Stomach (tissue), 4 donors: ENCODE results near the gene DGKD.

Source experiments
- EP300 ChIP-seq: sonication (generic); formaldehyde crosslinking; IDR thresholded peaks from one replicate; pipeline ENCODE4 v1.6.1; 2017; ENCODE audit warnings: antibody characterized with exemption
- POLR2A ChIP-seq, 4 donors: fragments of 450-650 bp; IDR thresholded peaks; one replicate each; pipeline ENCODE4 v1.6.1; 2016; ENCODE audit warnings: antibody characterized with exemption in 4 of 4, control low read depth in 2 of 4, mild to moderate bottlenecking in 1 of 4, moderate library complexity in 1 of 4
- POLR2AphosphoS5 ChIP-seq, 3 donors: sonication (generic); formaldehyde crosslinking; IDR thresholded peaks; one replicate each; pipeline ENCODE4 v1.6.1; 2016; ENCODE audit warnings: antibody characterized with exemption in 3 of 3
- TF ChIP-seq, protein P1 (sequence below), 7 experiments: fragments of 450-650 bp in 4 of 7; fragments of 200-600 bp in 3 of 7; sonication (generic) in 3 of 7; IDR thresholded peaks; one replicate each; pipeline ENCODE4 v1.5.1; 2016 to 2019; ENCODE audit warnings: antibody characterized with exemption in 7 of 7, control low read depth in 2 of 7, mild to moderate bottlenecking in 1 of 7

DNA sequence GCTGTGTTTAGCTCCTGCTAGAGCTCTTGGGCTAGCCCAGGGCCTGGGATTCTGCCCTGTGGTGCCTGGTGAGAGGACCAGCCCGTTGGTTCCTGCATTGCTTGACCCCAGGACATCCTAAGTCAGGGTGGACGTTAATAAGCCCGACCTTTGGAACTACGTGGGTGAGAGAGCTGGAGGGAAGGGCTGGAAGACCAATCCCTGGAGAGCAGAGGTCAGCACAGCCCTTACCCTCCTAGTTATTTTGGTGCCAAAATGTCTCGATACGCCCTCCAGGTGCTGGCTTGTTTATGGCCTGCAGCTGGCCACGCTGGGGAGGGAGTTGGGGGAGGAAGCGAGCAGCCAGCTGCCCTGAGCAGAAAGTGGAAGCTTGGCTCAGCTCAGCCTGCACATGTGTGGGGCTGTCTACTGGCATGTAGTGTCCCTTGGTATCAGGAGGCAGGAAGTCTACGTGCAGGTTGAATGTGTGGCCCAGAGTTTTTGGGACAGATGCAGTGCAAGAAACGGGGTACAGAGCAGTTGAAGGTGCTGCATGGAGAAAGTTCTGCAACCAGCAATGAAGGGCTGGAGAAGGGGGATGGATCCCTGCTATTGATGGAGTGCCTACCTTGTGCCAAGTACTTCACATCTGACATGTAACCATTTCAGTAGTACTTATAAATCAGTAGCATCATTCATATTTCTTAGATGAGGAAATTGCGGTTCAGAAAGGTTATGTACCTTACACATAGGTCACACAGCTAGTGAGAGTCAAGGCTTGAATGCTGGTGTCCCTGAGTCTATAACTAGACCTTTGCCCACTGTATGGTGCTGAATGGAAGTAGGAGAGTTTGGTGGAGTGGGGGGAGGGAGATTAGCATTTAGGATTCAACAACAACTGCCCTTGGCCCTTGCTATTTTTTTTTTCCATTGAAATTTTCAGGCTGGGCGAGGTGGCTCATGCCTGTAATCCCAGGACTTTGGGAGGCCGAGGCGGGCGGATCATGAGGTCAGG is 5.0 kb upstream of the DGKD start:
- TF ChIP-seq POLR2AphosphoS5 (IDR thresholded peaks at IDR 0.05) (peak in 1 of 3 donors; percentile 1), POLR2A (IDR thresholded peaks at IDR 0.05) (no peak), EP300 (no peak)
- TF ChIP-seq, protein P1, sequence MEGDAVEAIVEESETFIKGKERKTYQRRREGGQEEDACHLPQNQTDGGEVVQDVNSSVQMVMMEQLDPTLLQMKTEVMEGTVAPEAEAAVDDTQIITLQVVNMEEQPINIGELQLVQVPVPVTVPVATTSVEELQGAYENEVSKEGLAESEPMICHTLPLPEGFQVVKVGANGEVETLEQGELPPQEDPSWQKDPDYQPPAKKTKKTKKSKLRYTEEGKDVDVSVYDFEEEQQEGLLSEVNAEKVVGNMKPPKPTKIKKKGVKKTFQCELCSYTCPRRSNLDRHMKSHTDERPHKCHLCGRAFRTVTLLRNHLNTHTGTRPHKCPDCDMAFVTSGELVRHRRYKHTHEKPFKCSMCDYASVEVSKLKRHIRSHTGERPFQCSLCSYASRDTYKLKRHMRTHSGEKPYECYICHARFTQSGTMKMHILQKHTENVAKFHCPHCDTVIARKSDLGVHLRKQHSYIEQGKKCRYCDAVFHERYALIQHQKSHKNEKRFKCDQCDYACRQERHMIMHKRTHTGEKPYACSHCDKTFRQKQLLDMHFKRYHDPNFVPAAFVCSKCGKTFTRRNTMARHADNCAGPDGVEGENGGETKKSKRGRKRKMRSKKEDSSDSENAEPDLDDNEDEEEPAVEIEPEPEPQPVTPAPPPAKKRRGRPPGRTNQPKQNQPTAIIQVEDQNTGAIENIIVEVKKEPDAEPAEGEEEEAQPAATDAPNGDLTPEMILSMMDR (IDR thresholded peaks at IDR 0.05) = no peak
